ENCODE results near the gene SPEM2.

The SPEM2 gene

DNA sequence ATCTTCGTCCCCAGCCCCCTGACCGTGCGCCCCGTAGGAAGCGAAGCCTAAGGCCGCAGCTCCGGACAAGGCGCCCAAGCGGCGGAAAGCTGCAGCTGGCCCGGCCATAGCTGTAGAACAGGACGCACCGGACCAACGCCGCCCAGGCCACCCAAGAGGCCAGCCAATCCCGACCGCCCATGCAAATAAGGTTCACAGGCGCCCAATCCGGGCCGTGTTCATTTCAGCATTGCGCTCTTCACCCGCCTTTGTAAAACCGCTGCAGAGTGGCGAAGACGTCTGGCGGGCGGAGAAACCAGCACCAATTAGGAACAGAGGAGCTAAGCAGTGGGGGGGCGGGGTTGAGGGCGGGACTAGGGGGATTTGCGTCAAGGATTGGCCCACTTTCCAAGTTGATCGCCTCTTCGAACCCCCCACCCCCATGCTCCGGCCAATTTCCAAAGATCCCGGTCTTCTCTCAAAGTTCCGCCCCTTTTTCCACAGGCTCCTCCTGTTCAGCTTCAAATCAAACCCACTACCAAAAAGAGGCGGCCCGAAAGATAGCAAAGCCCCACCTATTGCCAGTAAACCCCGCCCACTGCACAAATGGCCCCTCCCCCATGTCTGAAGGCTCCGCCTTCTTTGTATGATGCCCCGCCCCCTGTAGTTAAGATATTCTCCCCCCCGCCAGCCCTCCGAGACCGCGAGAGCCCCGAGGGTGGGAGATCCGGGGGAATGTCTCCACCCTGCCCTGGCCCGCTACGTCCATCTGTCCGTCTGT lies 21.3 kb upstream of the SPEM2 start, which contains the start of gene TMEM256:
TSS of gene TMEM256 (minus strand) at position 121 of the 760 bp plus-strand sequence. CDS start at position 108, 13 bp downstream.
- TF ChIP-seq, protein P1, sequence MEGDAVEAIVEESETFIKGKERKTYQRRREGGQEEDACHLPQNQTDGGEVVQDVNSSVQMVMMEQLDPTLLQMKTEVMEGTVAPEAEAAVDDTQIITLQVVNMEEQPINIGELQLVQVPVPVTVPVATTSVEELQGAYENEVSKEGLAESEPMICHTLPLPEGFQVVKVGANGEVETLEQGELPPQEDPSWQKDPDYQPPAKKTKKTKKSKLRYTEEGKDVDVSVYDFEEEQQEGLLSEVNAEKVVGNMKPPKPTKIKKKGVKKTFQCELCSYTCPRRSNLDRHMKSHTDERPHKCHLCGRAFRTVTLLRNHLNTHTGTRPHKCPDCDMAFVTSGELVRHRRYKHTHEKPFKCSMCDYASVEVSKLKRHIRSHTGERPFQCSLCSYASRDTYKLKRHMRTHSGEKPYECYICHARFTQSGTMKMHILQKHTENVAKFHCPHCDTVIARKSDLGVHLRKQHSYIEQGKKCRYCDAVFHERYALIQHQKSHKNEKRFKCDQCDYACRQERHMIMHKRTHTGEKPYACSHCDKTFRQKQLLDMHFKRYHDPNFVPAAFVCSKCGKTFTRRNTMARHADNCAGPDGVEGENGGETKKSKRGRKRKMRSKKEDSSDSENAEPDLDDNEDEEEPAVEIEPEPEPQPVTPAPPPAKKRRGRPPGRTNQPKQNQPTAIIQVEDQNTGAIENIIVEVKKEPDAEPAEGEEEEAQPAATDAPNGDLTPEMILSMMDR (IDR thresholded peaks at IDR 0.05; ENCODE audit: insufficient read depth, missing control alignments) = no peak
- FAIRE-seq (no peak), DNase-seq (ENCODE audit: insufficient read length, low spot score) (peak; percentile 66)

DNA sequence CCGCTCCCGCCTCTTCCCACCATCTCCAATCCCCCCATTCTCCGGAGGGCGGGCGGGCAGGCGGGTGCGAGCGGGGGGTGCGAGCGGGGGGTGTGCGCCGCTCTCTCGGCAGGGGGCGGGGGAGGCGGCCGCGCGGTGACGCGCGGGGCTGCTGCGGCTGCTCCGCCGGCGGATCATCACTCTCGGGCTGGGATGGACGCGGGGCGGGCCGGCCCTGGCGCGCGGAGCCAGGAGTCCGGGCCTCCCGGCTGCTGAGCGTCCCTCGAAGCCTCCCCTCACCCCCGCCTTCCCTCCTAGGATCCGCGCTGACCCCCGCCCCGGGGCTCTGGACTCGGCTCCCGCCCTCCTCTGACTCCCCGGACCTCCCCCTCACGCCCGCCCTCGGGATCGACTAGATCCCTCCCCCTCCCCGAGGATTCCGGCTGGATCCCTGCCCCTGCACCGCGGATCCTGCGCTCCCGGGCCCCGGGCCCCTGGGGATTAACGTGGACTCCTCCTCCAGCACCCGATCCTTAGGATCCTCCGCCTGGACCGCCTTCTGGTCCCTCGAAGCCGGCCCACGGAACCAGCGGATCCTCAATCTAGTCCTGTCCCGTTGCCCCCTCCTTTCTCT lies 20.6 kb upstream of the SPEM2 start:
- TF ChIP-seq, protein P1 (IDR thresholded peaks at IDR 0.05; ENCODE audit: insufficient read depth, missing control alignments) = no peak
- FAIRE-seq (no peak), DNase-seq (ENCODE audit: insufficient read length, low spot score) (no peak)

DNA sequence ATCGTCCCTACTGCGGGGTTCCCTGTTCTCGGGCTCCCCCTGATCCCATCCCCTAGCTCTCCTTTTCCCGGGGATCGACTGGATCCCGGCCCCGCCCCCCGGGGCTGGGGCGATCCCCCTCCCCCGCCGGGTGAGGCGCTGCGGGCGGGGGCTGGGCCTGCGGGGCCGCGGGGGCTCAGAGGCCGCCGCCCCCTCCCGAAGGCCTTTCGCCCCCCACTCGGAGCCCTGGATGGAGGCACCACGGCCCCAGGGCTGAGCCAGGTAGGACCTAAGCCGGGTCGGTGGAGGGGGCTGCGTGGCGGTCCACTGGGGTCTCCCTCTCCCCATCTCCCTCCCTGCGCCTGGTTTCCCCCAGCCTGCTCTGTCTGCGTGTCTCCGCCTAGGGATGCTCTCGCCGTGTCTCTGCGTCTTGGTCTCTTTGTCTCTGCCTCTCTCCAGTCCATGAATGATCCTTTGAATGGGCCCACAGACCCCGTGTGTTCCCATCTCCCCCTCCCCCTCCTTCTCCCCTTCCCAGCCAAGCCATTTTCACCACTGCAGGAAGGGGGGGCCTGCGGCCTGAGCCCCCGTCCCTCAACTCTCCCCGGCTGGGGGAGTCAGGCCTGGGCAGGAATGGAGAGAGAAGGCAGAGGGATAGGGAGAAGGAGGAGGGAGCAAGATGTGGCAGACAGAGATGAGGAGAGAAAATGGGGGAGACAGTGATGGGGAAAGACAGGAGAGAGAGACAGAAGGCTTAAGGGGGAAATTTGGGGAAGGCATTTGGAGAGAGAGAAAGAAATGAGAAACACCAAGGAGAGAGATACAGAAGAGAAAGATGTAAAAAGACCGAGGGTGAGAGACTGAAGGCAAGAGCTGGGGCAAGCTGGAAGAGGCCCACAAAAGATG lies 19.8 kb upstream of the SPEM2 start:
- FAIRE-seq = no peak
- TF ChIP-seq, protein P1 (IDR thresholded peaks at IDR 0.05; ENCODE audit: insufficient read depth, missing control alignments) = no peak
- DNase-seq (ENCODE audit: insufficient read length, low spot score) = no peak

DNA sequence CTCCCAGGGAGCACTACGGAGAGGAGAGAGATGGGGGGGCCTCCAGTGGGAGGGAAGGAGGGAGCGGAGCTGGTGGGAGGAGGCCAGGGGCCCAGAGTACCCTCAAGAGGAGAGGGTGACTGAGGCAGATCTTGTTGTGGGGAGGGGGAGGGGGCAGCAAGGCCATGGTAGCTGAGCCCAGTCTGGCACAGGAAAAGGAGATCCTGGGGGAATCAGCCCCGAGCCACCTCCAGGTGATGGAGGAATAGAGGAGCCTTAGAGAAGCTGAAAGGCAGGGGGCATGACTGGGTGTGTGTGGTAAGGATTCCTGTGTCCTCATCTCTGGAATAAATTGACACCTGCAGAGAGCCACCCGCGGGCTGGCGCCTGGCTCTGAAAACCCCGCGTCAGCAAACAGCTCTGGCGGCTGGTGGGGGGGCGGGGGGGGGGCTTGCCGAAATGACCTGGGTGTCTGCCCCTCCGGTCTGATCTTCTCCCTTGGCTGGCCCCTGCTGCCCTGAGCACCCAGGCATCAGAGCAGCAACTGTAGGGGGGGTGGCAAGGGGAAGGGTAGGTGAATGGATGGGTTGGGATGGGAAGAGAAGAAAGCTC lies 19.1 kb upstream of the SPEM2 start:
- TF ChIP-seq, protein P1 (IDR thresholded peaks at IDR 0.05; ENCODE audit: insufficient read depth, missing control alignments) = no peak
- FAIRE-seq = no peak
- DNase-seq (ENCODE audit: insufficient read length, low spot score) = no peak

DNA sequence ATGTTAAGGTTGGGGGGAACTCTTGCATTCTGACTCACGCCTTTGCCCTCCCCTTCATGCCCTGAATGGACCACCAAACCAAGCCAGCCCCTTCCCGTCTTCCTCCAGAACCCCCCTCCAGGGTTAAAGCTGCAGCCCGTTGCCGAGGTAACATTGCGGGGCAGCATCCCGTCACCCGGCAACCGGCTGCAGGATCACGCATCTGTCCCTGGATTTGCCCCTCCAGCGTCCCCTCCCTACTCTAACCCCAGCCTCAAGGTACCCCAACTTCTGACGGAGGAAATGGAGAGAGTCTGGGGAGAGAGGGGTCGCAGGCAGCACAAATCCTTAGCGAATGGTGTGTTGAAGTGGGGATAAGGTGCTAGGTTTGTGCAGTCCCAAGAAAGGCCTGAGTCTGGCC lies 18.3 kb upstream of the SPEM2 start:
- TF ChIP-seq, protein P1 (IDR thresholded peaks at IDR 0.05; ENCODE audit: insufficient read depth, missing control alignments) = no peak
- DNase-seq (ENCODE audit: insufficient read length, low spot score) (no peak), FAIRE-seq (no peak)

DNA sequence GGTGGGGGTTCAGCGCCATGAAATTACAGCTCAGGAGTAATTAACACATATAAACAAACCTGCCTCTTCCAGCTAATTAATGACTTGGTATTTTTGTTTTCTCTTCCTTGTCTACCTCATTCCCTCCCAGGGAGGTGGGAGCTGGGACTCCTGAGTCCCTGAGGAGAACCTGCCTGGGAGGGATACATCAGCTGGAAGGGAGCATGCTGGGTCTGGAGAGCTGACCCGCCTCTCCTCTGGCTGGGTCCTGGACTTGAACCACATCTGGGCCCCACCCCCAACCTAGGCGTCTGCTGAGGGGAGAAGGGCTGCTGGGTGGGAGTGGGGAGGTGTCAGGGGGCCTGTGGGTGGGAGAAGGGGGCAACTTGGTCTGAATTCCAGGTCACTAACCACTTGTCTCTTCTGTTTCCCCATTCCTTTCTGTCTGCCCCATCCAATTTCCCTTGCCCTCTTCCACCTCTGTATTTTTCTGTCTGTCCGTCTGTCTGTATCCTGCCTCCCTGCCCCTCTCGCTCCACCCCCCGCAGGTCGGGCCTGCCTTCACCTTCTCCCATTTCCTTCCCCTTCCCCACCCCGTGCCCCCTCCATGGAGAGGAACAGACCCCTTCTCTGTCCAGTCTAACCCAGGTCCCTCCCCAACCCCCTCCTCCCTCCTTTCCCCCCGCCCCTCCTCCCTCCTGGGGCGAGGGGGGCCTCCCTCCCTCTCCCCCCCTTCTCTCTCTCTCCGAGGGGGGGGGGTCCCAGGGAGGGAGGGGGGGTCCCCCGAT lies 17.7 kb upstream of the SPEM2 start, which contains the start of gene NLGN2:
TSS of gene NLGN2 (plus strand) at position 361 of the 767 bp plus-strand sequence. CDS start 411 bp downstream, outside the sequence.
- FAIRE-seq (no peak), DNase-seq (ENCODE audit: insufficient read length, low spot score) (no peak)
- TF ChIP-seq, protein P1 (IDR thresholded peaks at IDR 0.05; ENCODE audit: insufficient read depth, missing control alignments) = no peak

Data from D721Med (cell line).